HS-27A (cell line): ENCODE results near the gene ANKRD30B.
"Not testable (repeated sequence)": the region's sequence is repeated elsewhere in the genome, so short reads cannot be mapped to it uniquely, and the experiment has no call there.

Experiments
- DNase-seq: peaks from one replicate; pipeline ENCODE4 v3.0.0-alpha.2; 2012; ENCODE audit warnings: low read depth, missing footprints

ANKRD30B gene

GRCh38 chr18:14856256-14856655 is 108.3 kb downstream of the ANKRD30B start:
- DNase-seq, result not testable (repeated sequence)

- DNase-seq, result not testable (repeated sequence)
Observed at GRCh38 chr18:14858514-14858913, 110.5 kb downstream of the ANKRD30B start.

- DNase-seq, result not testable (repeated sequence)
Observed at GRCh38 chr18:14859995-14860394, 112.0 kb downstream of the ANKRD30B start.

GRCh38 chr18:14866426-14866825 is 118.5 kb downstream of the ANKRD30B start:
- DNase-seq, result not testable (repeated sequence)

- DNase-seq, result not testable (repeated sequence)
Observed at GRCh38 chr18:14867988-14868387, 120.0 kb downstream of the ANKRD30B start.

- DNase-seq, result not testable (repeated sequence)
Observed at GRCh38 chr18:14868825-14869224, 120.9 kb downstream of the ANKRD30B start.

GRCh38 chr18:14878826-14879225 is 130.9 kb downstream of the ANKRD30B start:
- DNase-seq, result not testable (repeated sequence)

GRCh38 chr18:14900435-14900834 is 152.5 kb downstream of the ANKRD30B start:
- DNase-seq, result no peak
